ENCODE results near the gene SHB. TPM values are rescaled to one million over a fixed set of nuclear protein-coding genes. Genes with fewer than 3 reads are reported as not detected.

SHB gene
- total RNA-seq, 1 donor from 2014 or later: 12.2 TPM

GRCh38 chr9:38026021-38026809 lies 42.8 kb downstream of the SHB start:
- no peak for FAIRE-seq

GRCh38 chr9:38025166-38025565 lies 43.9 kb downstream of the SHB start:
- FAIRE-seq (no peak), DNase-seq (ENCODE audit: low spot score in 2 of 2) (no peak)

More at GRCh38 chr9:38026021-38026809, 42.8 kb downstream of the SHB start:
- peak in 1 of 2 donors; percentile 35 for DNase-seq (ENCODE audit: low spot score in 2 of 2)

DNA sequence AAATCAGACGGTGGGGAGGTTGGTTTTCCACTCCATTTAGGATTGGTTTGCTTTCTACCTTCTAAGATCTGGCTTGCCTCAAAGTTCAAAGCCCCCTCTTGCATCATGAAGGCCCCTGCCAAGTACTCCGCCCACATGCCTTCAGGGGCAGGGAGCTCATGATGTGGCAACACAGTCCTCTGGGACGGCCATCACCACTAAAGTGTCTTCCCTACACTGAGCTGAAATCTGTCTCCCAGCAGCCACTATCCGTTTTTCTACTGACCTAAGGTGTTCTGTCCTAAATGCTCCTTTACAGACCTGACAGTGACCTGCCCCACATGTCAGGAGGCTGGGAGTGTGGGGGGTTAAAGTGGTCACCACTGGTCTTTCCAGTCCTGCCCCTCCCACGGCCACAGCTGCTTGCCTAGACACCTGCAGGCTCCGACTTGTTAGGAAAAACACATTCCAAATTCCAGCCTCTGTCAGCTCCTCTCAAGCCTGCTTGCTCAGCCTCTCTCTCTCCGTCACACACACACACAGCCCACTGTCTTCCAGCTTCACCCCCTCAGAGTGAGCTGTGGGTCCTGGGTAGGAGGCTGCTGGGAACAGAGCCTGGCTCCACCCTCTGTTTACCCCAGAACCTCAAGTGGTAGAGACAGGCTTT lies 44.9 kb downstream of the SHB start:
- FAIRE-seq (no peak), DNase-seq (ENCODE audit: low spot score in 2 of 2) (peak in 1 of 2 donors; percentile 49)

- no peak for FAIRE-seq
- no peak for DNase-seq (ENCODE audit: low spot score in 2 of 2)
These were observed 45.4 kb downstream of the SHB start for GRCh38 chr9:38023661-38024035.

DNA sequence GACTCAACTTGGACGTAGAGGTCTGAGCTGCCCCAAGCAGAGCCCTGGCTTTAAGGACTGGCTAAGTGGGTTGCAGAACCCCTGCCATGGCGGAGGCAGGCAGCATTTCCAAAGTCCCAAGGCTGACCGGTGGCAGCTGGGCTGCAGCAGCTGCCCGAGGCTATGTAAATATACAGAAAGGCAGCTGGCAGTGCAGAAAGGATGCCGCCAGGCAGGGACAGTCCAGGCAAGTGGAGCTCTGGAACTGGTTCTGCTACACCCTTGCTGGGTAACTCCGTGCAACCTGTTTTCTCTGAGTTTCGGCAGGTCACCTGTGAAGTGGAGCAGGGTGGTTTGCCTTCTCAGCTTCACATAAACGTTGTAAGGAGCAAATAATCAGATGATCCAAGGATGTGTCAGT lies 46.0 kb downstream of the SHB start:
- no peak for DNase-seq (ENCODE audit: low spot score in 2 of 2)
- FAIRE-seq: no peak

GRCh38 chr9:38022203-38022895 lies 46.7 kb downstream of the SHB start:
- DNase-seq (ENCODE audit: low spot score in 2 of 2) (no peak), FAIRE-seq (no peak)

DNA sequence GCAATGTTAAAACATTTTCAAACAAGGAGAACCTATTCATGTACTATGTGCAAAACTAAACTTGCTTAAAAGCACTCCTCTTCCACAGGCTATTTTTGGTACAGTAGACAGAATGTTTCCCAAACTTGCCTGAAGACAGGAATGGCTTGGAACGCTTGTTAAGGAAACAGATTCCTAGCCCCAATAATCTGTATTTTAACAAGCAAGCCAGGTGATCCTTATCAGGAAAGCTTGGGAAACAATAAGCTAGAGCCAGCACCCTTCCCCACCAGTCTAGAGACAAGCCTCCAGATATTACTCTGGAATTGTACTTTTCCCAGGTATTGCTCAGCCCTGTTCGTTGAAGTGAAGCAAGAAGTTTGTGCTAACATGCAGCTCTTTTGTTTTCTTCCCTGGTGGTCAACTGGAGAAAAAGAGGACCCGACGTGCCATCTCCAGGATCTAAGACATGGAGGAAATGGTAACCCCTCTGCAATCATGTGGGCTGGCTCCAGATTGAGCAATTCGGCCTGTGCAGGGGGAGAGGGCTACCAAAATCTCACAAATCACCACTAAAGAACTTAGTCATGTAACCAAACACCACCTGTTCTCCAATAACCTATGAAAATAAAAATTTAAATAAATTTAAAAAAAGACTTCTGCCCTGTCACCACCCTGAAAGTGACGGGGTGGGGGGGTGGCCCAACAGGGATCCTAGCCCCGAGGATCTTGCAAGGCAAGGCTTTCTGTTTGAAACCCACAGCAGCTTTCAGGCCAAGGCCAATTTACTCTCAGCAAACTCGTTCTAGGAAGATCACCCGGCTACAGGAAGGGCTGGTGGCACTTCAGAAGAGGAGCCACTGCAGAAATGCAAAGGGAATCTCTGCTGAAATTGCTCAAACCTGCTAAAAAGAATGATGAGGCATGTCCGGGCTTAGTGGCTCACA lies 48.6 kb downstream of the SHB start:
- FAIRE-seq: no peak
- no peak for DNase-seq (ENCODE audit: low spot score in 2 of 2)

DNA sequence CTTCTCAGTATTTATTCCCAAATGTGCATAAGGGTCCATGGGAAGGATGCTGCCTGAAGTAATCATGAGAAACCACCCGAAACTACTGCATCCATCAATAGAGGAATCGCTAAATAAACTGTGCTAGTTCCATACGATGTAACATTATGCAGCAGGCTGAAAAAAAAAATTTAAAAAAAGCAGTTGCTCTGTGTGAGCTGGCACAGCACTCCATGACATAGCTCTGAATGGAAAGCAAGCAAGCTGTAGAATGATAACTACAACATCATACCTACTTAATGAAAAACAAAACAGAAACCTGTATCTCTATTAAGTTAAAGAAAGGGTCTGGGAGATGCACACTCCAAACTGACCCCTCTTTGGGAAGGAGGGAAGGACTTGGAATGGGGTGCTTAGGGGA lies 49.3 kb downstream of the SHB start:
- no peak for DNase-seq (ENCODE audit: low spot score in 2 of 2)

GRCh38 chr9:38018958-38019602 lies 49.9 kb downstream of the SHB start:
- DNase-seq (ENCODE audit: low spot score in 2 of 2): peak in 1 of 2 donors; percentile 44
- no peak for FAIRE-seq

More for the DNA sequence above, 49.3 kb downstream of the SHB start:
- FAIRE-seq: no peak

DNA sequence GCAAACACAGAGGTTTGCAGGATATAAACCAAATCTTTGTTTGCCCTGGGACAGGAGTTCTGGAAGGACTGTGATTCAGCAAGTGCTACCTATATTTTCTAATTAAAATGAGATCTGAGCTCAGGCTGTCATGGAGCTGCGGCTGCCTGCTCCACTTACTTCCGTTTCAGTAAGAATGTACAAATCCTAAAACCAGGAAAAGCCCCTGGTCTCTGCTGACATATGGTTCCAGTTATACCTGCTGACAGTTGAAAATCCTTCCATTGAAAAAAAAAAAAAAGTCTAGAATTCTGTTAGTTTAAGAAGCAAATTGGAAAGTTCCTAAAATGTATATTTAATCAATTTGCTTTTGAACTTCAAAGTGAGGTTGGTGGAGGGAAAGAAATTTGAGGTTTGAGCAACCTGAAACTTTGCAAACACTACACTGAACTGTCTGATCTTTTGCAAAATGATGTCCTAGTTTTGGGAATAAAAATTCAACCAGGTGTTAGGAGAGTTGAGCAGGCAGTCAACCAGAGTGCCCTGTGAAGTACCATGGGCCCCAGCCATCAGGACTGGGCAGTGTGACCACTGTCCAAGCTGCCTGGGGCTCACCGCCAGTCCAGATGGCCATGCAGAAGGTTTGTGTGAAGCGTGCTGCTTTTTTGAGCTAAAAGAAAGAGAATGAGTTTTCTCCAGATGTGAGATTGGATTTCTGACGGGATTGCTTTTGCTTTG lies 50.6 kb downstream of the SHB start:
- no peak for DNase-seq (ENCODE audit: low spot score in 2 of 2)
- FAIRE-seq: no peak

DNA sequence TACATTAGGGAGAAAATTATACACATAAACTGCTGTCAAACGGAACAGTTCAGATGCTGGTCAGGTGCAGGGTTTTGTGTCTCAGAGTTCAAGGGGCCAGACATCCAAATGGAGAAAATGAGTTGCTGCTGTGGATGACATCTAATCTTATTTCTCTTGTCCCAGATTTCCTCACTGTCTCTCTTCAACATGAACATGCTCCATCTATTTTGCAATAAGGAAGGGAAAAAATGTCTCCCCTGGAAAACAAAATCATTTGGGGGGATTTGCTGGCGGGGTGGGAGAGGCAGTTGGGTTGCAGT lies 51.2 kb downstream of the SHB start:
- no peak for FAIRE-seq
- DNase-seq (ENCODE audit: low spot score in 2 of 2): no peak

GRCh38 chr9:38017149-38017884 lies 51.7 kb downstream of the SHB start:
- FAIRE-seq (no peak), DNase-seq (ENCODE audit: low spot score in 2 of 2) (peak; percentile 48 to 72)

- no peak for DNase-seq (ENCODE audit: low spot score in 2 of 2)
- no peak for FAIRE-seq
These were observed 52.5 kb downstream of the SHB start for GRCh38 chr9:38016375-38017135.

- FAIRE-seq (no peak), DNase-seq (ENCODE audit: low spot score in 2 of 2) (no peak)
These were observed 53.1 kb downstream of the SHB start for GRCh38 chr9:38015906-38016305.

DNA sequence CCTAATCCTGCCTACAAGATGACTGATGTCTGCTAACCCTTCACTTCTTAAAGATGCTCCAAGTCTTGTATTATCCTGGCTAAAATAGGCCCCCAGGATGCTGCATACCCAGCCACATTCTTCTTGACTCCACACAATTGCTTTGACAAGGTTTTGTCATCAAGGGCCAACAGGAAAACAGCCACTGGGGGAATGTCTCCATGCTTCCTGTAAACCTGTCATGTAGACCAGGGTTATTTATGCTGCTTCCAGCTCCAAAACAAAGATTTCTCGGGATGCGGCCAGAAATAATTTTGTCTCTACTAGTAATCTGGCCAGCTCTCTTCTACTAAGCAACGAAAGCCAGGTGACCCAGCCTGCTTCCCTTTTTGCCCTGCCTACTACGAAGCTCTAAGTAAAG lies 53.8 kb downstream of the SHB start:
- DNase-seq (ENCODE audit: low spot score in 2 of 2) (no peak), FAIRE-seq (no peak)

- FAIRE-seq: no peak
- no peak for DNase-seq (ENCODE audit: low spot score in 2 of 2)
These were observed 56.1 kb downstream of the SHB start for GRCh38 chr9:38012767-38013450.

GRCh38 chr9:38011991-38012390 lies 57.0 kb downstream of the SHB start:
- FAIRE-seq (no peak), DNase-seq (ENCODE audit: low spot score in 2 of 2) (no peak)
